Stimulated activated CD4-positive, alpha-beta T cell treated with anti-CD3 and anti-CD28 coated beads, Interleukin-2, amount 100 ng/mL, for 4 hours (primary cell): ENCODE data around the gene ATG10.
"Not testable (repeated sequence)": the region's sequence is repeated elsewhere in the genome, so short reads cannot be mapped to it uniquely, and the experiment has no call there.

Experiments used
- DNase-seq: peaks from one replicate; pipeline ENCODE4 v3.0.0-alpha.2; 2020; ENCODE audit warnings: low read depth

Gene ATG10

DNA sequence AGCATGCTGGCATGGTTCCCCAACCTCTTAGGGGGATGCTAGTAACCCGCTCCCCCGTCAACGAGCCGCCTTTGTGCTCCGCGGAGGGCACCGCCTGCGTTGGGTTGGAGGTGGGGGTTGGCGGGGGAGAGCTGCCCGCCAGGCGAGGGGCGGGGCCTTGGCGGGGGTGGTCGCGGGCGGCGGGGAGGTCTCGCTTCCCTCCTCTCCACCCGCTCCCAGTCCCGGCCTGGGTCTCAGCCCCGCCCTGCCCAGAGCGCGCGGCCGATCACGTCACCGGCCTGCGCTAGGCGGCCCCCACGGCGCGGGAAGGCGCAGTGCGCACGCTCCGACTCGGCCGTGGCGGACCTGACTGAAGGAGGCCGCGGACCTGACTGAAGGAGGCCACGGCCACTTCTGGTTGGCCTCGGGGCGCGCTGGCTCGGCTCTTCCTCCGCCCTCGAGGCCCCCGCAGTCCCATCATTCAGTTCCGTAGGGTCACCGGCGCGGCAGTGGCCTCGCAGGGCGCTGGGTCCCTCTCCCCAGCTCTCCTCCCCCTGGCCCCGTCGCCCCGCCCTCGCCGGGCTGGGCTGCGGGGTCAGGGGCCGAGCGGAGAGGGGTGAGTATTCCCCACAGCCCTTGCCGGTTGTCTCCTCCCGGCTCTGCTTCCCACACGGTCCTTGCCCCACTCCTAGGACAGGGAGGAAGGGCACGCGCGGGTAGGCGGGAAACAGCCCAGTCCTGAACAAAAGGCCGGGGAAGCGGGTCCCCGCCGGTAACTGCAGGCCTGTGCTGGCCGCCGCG lies at the start of gene ATG10:
Gene ATG10, plus strand, starts transcription at position 312 of the 780 bp plus-strand sequence. CDS start 15,548 bp downstream, outside the sequence.
- DNase-seq: peak; percentile 87

DNA sequence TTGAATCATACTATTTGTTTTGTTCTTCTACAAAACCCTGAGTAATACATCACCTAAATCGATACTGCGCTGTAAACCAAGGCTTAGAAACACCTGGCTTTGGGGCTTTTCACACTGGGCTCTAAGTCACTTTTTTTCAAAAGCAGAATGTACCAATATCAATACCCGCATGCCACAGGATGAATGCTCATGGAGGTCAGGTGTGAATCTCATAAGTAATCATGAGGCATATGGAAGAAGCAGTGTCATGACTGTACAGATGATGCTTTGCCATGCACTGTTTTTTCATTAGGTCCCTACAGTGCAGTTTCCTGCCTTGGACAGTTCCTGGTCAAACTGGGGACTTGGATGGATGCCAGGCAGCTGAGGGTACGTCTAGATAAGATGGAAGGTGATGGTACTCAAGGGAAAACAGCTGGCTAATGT lies 49.0 kb upstream of the ATG10 start:
- no peak for DNase-seq

DNA sequence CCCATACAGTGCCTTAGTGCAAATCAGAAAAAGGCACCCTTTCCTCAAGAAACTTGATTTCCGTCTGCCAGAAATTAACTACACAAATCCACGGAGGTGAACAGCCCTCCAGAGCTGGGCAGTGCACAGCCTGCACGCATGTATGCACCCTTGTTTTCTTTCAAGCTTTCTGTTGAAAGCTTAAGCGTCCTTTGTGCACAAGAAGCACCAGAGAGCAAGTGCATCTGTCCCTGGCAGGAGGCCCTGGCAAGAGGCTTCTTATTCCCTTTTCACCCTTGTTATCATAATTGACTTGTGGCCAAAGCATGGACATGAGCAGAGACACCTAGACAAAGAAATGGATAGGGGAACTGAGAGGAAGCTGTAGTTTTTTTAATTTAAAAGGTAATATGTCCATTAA lies 47.4 kb upstream of the ATG10 start:
- no peak for DNase-seq

DNA sequence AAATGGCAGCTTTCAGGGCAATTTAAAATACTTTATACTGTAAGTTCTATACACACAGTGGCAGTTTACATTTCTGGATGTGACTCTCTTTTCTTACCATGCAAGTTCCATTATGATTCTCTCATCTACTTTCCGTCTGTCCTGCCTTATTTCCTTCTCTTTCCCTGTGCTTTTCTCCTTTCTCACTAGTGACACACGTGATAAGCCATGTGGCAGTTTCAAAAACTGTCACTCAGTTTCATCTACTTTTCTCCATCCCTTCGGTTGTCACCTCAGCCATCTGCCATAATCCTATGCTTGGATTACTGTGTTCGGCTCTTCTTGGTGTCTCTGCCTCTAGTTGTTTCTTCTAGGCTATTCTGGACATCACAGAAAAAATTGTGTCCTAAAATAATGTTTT lies 46.8 kb upstream of the ATG10 start:
- no peak for DNase-seq

DNA sequence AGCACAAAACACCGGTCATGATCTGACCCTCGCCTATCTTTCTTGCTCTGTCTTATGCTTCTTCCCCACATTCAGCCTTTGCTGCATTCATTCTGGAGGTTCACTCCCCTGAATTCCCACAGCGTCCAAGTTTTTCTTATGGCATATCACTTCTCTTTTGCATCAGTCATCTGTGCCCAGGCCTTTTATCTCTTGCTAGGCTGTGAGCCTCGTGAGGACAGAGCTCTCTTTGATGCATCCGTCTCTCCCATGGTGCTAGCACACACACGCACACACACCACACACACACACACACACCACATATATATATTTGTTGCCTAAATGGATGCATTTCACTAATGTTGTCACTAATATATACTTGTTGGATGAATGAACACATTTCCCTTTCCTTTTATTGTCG lies 45.8 kb upstream of the ATG10 start:
- no peak for DNase-seq

DNA sequence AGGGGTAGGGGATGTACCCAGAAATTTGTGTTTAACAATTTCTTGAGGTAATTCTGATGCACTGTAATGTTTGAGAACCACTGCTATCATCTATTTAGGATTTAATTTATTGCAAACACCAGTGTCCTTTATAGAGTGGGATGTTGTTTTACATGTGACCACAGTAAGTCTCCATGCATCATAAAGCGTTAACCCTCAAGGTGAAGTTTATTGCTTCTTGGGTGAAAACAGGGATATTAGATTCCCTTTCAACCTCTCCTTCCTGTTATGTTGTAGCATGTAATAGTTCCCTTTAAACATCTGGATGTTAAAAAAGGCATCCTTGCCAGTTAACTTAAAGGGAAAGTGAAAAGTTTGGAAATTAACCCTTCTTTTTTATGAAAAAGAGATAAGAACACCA lies 35.8 kb upstream of the ATG10 start:
- no peak for DNase-seq

DNA sequence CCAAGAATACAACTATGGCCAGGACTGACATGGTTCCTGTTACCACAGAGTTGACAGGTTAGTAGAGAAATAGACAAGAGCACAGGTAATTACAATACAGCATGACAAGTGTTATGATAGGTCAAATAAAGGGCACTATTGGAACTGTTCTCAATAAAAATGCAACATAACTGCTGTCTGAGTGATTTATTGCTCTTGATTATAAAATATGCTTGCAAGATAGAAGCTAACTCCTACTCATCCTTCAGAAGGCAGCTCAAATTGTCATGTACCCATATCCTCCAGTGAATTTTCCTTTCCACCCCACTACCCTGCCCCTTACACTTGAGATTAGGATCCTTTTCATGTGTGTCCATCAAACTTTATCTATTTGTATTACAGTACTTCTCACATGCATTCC lies 35.1 kb upstream of the ATG10 start:
- no peak for DNase-seq

DNA sequence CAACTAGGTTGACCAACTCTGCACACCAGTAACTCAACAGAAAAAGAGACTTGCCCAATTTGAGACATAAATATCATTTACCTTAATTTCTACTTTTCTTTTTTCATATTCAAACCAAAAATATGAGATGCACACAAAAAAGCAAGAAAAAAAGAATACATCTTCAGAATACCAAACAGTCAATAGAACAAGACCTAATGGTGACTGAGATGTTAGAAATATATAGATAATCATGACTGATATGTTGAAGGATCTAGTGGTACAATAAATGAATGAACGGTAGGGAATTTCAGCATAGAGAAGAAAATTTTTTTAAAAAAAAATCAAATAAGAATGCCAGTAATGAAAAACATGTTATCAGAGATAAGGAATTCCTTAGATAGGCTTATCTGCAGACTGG lies 29.1 kb upstream of the ATG10 start:
- no peak for DNase-seq

DNA sequence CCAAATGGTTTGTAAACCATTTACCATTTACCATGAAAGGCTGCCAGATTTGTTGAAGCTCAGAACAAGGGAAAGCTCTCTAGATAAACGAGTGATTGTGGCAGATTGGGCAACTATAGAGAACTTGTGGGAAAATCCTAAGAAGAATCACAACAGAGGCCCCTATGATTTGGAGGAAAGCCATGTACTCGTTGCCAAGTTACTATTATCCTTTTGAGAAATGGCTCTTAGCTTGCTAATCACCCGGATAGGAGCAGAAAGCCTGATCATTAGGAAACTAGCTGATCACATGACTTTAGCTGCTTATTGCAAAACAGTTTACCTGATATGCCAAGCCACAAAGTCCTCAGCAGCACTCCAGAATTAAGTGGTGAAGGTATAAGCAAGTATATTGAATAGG lies 23.5 kb upstream of the ATG10 start:
- no peak for DNase-seq

DNA sequence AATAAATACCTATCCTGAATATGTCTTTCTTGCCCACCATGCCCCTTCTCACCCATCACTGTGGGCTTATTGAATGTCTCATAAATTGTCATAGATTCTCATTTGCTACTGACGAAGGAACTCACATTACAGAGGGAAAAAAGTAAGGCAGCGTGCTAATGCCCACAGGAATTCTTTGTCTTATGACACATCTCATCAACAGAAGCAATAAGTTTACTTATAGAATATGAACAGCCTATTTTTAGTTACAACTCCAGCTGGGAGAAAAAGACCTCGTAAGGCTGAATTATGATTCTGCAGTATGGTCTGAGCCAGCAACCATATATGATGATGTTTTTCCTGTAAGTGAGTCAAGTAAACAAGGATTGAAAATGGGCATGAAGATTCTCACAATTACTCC lies 22.4 kb upstream of the ATG10 start:
- DNase-seq: no peak

DNA sequence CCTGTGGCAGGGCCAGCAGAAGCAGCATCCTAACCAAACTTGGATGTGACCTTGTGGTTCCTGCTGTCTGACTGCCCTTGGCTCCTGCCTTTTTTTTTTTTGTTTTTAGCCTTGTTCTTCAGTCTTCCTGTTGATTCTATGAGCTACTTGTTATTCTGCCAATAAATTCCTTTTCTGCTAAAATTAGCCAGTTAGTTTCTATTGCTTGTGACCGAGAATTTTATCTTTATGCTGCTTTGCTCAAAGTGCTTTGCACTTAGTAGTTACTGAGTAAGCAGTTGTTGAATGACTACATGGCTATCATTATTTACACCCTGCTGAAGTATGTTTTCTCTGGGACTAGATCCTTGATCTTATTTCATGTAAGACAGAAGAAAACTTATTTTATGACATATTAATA lies 20.8 kb upstream of the ATG10 start:
- no peak for DNase-seq

DNA sequence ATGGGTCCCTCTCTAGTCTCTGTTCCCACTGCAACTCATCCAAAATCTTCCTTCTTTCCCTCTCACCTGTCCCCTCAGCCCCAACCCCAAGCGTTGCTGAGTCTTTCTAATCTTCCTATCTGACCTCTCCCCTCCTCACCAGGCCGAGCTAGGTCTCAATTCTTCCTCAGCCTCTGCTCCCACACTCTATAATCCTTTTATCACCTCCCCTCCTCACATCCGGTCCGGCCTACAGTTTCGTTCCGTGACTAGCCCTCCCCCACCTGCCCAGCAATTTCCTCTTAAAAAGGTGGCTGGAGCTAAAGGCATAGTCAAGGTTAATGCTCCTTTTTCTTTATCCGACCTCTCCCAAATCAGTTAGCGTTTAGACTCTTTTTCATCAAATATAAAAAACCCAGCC lies 17.0 kb upstream of the ATG10 start:
- not testable (repeated sequence) for DNase-seq

DNA sequence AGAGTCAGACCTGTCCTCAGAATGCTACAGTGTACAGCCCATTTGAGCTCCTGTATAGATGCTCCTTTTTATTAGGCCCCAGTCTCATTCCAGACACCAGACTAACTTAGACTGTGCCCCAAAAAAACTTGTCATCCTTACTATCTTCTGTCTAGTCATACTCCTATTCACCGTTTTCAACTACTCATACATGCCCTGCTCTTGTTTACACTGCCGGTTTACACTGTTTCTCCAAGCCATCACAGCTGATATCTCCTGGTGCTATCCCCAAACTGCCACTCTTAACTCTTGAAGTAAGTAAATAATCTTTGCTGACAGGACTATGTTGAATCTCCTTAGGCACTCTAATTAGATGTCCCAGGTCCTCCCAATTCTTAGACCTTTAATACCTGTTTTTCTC lies 13.7 kb upstream of the ATG10 start:
- not testable (repeated sequence) for DNase-seq

DNA sequence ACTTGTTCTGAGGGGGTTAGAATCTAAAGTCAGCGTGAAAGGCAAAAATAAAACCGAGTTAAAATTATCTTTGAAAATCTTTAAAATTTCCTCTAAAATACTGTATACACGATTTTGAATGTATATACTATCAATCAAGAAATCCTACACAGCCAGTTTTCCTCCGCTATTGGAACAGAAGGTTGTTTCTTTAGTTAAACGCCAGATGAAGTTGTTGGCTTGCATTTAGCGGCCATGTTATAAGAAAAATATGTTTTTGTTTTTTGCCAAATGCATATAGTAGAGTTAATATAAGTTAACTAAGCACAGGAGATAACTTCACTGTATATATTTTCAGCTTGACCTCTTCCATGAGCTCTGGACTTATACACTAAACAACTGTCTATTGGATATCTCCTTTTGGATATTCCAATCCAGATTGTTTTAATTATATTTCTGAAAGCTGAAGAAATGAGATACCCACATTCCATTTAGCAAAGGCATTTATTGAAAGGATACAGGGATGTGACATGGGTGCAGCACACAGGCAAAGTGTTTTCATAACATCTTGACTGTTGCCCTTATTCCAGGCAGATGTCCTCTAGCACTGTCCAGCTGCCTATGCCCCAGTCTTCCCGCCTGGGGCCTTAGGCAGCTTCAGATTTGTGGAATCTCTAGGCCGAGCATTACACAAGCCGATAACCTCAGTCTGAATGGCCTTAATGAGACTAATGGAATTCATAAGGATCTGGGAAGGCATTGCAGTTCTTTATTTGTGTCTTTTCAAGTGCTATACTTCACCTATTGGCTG lies 10.0 kb upstream of the ATG10 start:
- no peak for DNase-seq

DNA sequence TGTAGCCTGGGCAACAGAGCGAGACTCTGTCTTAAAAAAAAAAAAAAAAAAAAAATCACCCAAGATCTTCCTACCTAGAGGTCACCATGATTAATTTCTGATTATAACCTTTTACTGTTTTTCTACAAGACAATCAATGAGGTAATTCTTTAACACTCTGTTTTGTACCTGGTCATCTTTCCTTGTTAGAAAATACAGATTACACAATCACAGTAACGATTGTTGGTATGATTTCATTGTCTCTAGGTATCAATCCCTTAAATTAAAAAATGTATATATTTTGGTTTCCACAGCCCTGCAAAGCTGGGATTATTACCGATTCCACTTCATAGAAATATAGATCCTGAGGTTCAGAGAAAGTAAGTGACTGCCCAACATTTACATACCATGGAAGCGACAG lies 8.3 kb upstream of the ATG10 start:
- DNase-seq: no peak

DNA sequence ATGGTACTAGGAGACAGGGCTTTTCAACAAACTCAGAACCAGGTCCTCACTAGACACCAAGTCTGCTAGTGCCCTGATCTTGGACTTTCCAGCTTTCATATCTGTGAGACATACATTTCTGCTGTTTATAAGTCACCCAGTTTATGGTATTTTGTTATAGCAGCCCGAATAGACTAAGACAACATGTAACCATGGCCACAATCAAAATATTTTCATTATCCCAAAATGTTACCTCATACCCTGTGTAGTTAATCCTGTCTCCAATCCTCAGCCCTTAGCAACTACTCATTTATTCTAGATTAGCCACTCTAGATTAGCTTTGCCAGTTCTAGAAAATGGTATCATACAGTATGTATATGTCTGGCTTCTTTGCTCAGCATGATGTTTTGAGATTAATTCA lies 6.3 kb upstream of the ATG10 start:
- no peak for DNase-seq

DNA sequence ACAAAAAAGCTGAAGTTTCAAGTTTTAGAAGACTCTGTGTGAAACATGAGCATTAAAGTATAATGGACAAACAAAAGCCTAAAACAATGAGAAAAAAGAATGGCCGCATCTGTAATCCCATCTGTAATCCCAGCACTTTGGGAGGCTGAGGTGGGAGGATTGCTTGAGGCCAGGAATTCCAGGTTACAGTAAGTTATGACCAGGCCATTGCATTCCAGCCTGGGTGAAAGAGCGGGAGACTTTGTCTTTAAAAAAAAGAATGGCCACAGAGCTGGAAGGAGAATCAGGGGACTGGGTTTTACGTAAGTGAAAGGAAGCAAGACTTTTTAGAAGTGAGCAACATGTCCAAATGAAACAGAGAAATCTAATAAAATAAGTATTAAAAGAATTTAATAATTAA lies 2.6 kb upstream of the ATG10 start:
- no peak for DNase-seq

DNA sequence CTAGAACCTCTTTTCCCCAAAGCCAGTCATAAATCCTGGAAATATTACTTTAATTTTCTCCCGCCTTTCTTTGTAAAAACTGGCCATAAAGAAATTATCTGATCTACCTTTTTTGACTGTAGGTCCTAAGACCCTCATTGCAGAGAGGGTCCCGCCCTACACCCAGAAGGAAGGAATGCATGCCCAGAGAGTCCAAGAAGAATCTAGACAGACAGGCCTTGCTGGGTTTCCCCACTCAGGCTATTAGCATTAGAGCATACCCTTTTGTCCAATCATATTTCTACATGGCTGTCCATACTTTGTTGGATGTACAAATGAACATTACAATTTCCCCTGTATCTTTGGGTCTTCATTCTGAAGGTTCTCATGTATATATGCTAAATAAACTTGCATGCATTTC lies 1.9 kb upstream of the ATG10 start:
- DNase-seq: no peak

DNA sequence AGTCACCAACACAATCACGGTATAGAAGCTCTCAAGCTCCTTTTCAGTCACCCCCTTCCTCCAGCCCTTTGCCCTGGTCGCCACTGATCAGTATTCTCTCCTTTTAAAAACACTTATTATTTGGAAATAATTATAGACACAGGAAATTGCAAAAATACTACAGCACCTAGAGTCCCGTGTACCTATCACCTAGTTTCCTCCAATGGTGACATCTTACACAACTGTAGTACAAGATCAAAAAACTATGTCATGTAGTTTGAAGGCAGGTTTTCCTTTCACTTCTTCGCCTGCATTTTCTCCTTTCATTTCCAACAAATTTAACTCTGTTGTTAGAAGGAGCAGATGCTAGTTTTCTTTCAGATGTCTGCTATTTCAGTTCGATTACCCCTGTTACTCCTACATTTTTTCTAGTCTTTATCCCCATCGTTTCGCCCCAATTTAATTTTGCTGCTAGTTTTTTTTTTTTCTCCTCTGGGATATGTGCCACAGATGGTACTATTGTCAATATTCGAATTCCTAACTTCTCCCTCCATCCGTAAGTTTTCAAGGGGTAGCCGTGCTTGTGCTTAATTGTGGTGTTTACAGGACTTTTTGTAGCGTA lies 612 bp upstream of the ATG10 start:
- no peak for DNase-seq

DNA sequence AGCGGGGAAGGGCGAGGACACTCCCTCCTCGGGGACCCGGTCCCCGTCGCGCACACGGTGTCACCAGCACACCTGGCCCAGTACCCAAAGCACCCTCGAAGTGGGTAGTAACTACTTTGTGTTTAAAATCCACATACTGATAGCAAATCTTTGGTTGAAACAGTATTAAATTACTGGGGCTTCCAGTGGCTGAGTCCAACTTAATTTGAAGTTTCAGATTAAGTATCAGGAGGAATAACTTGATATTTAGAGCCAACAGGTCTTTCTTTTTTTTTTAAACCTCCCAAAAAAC lies 615 bp downstream of the ATG10 start:
- no peak for DNase-seq

DNA sequence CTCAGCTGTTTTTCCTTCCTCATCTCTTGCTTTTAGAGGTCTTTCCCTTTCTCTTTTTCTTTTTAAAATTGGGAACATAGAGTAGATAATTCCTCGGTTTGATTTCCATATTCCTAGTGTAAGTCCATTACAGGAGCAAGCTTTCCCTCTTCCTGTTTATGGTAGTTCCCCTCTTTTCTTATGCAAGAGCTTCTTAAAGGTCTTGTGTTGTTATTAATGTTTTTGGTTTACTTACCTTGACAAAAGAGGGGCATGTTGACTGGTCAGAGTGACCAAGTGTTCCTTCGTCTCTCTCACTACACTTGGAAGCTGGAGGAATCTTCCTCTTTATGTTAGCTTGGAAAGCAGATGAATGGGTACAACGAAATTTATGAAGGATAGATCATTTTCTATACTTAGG lies 8.3 kb downstream of the ATG10 start:
- no peak for DNase-seq

DNA sequence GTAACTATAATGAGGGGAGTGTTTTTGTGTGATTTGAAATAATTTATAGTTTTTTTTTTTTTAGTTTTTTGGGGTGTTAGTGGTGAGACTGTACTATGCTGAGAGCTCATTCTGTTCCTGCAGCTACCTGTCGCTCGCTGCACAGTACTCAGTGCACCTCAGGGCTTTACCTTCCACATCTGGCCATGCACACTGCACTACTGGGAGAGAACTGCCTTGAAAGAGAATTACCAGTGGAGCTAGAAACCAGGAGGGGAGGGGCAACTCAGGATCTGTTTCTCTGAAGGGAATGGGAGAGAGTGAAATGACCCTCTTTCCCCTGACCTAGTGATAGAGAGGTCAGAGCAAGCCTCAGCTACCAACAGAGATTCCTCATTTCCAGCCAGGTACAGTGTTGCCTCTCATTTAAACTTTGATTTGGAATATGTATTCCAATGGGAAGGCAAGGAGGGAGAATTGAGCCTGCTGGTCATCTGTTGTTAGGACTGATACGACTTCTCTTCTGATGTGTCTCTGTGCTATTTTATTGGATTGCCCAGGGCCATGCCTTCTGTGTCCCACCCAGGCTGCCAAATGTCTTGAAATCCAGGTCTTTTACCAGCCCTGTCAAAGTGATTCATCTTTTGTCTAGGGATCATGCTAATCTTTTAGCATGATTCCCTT lies 8.9 kb downstream of the ATG10 start:
- DNase-seq: no peak

DNA sequence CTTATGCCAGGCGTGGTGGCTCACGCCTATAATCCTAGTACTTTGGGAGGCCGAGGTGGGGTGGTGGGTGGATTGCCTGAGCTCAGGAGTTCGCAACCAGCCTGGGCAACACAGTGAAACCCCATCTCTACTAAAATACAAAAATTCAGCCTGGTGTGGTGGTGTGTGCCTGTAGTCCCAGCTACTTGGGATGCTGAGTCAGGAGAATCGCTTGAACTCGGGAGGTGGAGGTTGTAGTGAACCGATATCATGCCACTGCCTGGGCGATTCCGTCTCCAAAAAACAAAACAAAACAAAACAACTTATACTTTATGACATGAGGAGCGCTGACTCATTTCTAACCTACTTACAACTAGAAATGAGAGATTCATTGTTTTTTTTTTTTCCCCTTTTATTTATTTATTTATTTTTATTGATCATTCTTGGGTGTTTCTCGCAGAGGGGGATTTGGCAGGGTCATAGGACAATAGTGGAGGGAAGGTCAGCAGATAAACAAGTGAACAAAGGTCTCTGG lies 10.4 kb downstream of the ATG10 start:
- DNase-seq: not testable (repeated sequence)
